ENCODE data around the gene DCP2.
A peak's percentile ranks its signal among the peaks of the same experiment; 100 is the strongest.

The DCP2 gene

GRCh38 chr5:113005454-113005853 is 28.9 kb downstream of the DCP2 start:
- FAIRE-seq: no peak
- DNase-seq (ENCODE audit: extremely low spot score, insufficient read length, low read depth): no peak

GRCh38 chr5:113017881-113018635 is 41.5 kb downstream of the DCP2 start:
- no peak for FAIRE-seq
- no peak for DNase-seq (ENCODE audit: extremely low spot score, insufficient read length, low read depth)

- DNase-seq (ENCODE audit: extremely low spot score, insufficient read length, low read depth) (no peak), FAIRE-seq (no peak)
Observed at GRCh38 chr5:113020461-113021273, 44.1 kb downstream of the DCP2 start.

- DNase-seq (ENCODE audit: extremely low spot score, insufficient read length, low read depth) (no peak), FAIRE-seq (peak; percentile 62)
Observed at GRCh38 chr5:113022661-113023060, 46.1 kb downstream of the DCP2 start.

- DNase-seq (ENCODE audit: extremely low spot score, insufficient read length, low read depth): no peak
- no peak for FAIRE-seq
Observed at GRCh38 chr5:113024076-113024697, 47.6 kb downstream of the DCP2 start.

- FAIRE-seq: no peak
- no peak for DNase-seq (ENCODE audit: extremely low spot score, insufficient read length, low read depth)
Observed at GRCh38 chr5:113025596-113025995, 49.0 kb downstream of the DCP2 start.

GRCh38 chr5:113026211-113026610 is 49.6 kb downstream of the DCP2 start:
- FAIRE-seq (no peak), DNase-seq (ENCODE audit: extremely low spot score, insufficient read length, low read depth) (no peak)

GRCh38 chr5:113027015-113027414 is 50.4 kb downstream of the DCP2 start:
- no peak for FAIRE-seq
- no peak for DNase-seq (ENCODE audit: extremely low spot score, insufficient read length, low read depth)

GRCh38 chr5:113027431-113027830 is 50.8 kb downstream of the DCP2 start:
- DNase-seq (ENCODE audit: extremely low spot score, insufficient read length, low read depth) (no peak), FAIRE-seq (no peak)

GRCh38 chr5:113029614-113030013 is 53.0 kb downstream of the DCP2 start:
- no peak for FAIRE-seq

GRCh38 chr5:113031104-113031503 is 54.5 kb downstream of the DCP2 start:
- DNase-seq (ENCODE audit: extremely low spot score, insufficient read length, low read depth) (no peak), FAIRE-seq (no peak)

More at GRCh38 chr5:113029614-113030013, 53.0 kb downstream of the DCP2 start:
- DNase-seq (ENCODE audit: extremely low spot score, insufficient read length, low read depth): no peak

GRCh38 chr5:113031557-113031956 is 55.0 kb downstream of the DCP2 start:
- DNase-seq (ENCODE audit: extremely low spot score, insufficient read length, low read depth): no peak

GRCh38 chr5:113034182-113034773 is 57.7 kb downstream of the DCP2 start:
- DNase-seq (ENCODE audit: extremely low spot score, insufficient read length, low read depth) (no peak), FAIRE-seq (no peak)

More at GRCh38 chr5:113031557-113031956, 55.0 kb downstream of the DCP2 start:
- no peak for FAIRE-seq

- FAIRE-seq (no peak), DNase-seq (ENCODE audit: extremely low spot score, insufficient read length, low read depth) (no peak)
Observed at GRCh38 chr5:113035096-113035495, 58.5 kb downstream of the DCP2 start.

GRCh38 chr5:113036321-113036720 is 59.7 kb downstream of the DCP2 start:
- DNase-seq (ENCODE audit: extremely low spot score, insufficient read length, low read depth) (no peak), FAIRE-seq (no peak)

GRCh38 chr5:113036826-113037225 is 60.2 kb downstream of the DCP2 start:
- FAIRE-seq (no peak), DNase-seq (ENCODE audit: extremely low spot score, insufficient read length, low read depth) (no peak)

GRCh38 chr5:113038136-113038535 is 61.5 kb downstream of the DCP2 start:
- DNase-seq (ENCODE audit: extremely low spot score, insufficient read length, low read depth): no peak
- FAIRE-seq: no peak

- no peak for FAIRE-seq
Observed at GRCh38 chr5:113038714-113039113, 62.1 kb downstream of the DCP2 start.

GRCh38 chr5:113039229-113039933 is 62.8 kb downstream of the DCP2 start:
- FAIRE-seq: no peak

More at GRCh38 chr5:113038714-113039113, 62.1 kb downstream of the DCP2 start:
- no peak for DNase-seq (ENCODE audit: extremely low spot score, insufficient read length, low read depth)

GRCh38 chr5:113039934-113040285 is 63.3 kb downstream of the DCP2 start:
- DNase-seq (ENCODE audit: extremely low spot score, insufficient read length, low read depth) (no peak), FAIRE-seq (no peak)

More at GRCh38 chr5:113039229-113039933, 62.8 kb downstream of the DCP2 start:
- DNase-seq (ENCODE audit: extremely low spot score, insufficient read length, low read depth): no peak

Data from GM18507 (cell line).